Subcutaneous adipose tissue (tissue), 4 donors: ENCODE results near the gene NEDD4. TPM values are rescaled to one million over a fixed set of nuclear protein-coding genes. Genes with fewer than 3 reads are reported as not detected.

Experiments used
- CTCF ChIP-seq: fragments of 450-650 bp; IDR thresholded peaks from one replicate; pipeline ENCODE4 v1.5.1; 2016; ENCODE audit warnings: low read depth, mild to moderate bottlenecking, control low read depth, antibody characterized with exemption, moderate library complexity
- total RNA-seq, 4 donors: library from RNA; depleted of rRNA; stranded (reverse); fragments of >200 nt; gene quantifications; one replicate each; pipeline ENCODE4 v1.1.0, GENCODE V29; 2016

The NEDD4 gene
- total RNA-seq, 4 donors from 2014 or later, result 10.0 to 18.1 (median 15.3) TPM

DNA sequence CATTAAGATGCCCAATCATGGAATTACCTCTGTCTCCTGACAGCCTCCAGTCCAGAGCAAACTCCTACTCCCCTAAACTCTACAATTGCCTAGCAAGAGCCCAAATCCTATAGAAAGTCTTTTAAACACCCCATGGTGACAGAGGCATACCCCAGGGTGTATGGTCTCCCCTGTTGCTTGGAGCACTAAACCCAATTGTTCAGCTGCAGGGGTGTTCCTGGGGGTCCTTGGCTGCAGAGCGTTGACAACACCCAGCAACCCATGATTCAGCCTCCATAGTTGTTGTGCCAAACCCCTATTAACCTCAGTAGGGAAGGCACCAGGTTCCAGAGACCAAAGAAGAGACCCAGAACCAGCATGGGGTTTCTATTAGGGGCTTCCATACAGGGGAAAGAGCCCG is 41.8 kb upstream of the NEDD4 start:
- TF ChIP-seq CTCF, result no peak

GRCh38 chr15:56034514-56034913 is 41.1 kb upstream of the NEDD4 start:
- TF ChIP-seq CTCF, result no peak

- TF ChIP-seq CTCF, result no peak
Observed at GRCh38 chr15:56032373-56032772, 39.0 kb upstream of the NEDD4 start.

- no peak for TF ChIP-seq CTCF
Observed at GRCh38 chr15:56031836-56032235, 38.4 kb upstream of the NEDD4 start.

DNA sequence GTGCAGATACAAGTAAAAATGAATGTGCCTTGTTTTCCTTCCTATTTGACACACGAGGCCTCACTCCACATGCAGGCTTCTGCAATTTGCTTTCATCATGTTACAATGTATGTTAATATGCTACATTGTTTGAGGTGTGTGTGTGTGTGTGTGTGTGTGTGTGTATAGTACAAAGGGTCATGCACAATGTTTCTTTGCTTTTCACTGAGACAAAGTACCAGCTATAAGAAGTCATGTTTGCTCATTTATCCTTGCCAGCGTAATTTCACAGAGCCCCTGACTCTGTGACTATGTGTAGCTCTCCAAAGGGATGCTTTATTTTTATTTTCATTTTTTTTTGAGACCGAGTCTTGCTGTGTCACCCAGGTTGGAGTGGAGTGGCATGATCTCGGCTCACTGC is 38.0 kb upstream of the NEDD4 start:
- no peak for TF ChIP-seq CTCF

GRCh38 chr15:56028430-56028829 is 35.0 kb upstream of the NEDD4 start:
- TF ChIP-seq CTCF, result no peak

- no peak for TF ChIP-seq CTCF
Observed at GRCh38 chr15:56019819-56020486, 26.5 kb upstream of the NEDD4 start.
